Subcutaneous adipose tissue (tissue), 4 donors: ENCODE measurements around the gene CDC23. TPM values are rescaled to one million over a fixed set of nuclear protein-coding genes. Genes with fewer than 3 reads are reported as not detected.

Experiments used
- CTCF ChIP-seq: fragments of 450-650 bp; IDR thresholded peaks from one replicate; pipeline ENCODE4 v1.5.1; 2016; ENCODE audit warnings: low read depth, mild to moderate bottlenecking, control low read depth, antibody characterized with exemption, moderate library complexity
- total RNA-seq, 4 donors: library from RNA; depleted of rRNA; stranded (reverse); fragments of >200 nt; gene quantifications; one replicate each; pipeline ENCODE4 v1.1.0, GENCODE V29; 2016

Gene CDC23
- total RNA-seq, 4 donors from 2014 or later, result 13.0 to 19.2 (median 17.3) TPM

GRCh38 chr5:138212828-138213160 is 329 bp downstream of the CDC23 start:
- no peak for TF ChIP-seq CTCF

- no peak for TF ChIP-seq CTCF
These were observed 2.1 kb downstream of the CDC23 start for GRCh38 chr5:138210985-138211384.

GRCh38 chr5:138192826-138193225 is 20.3 kb downstream of the CDC23 start:
- TF ChIP-seq CTCF, result no peak

GRCh38 chr5:138188626-138189025 is 24.5 kb downstream of the CDC23 start:
- no peak for TF ChIP-seq CTCF

- TF ChIP-seq CTCF, result no peak
These were observed 27.1 kb downstream of the CDC23 start for GRCh38 chr5:138186002-138186447.

GRCh38 chr5:138182808-138183207 is 30.3 kb downstream of the CDC23 start:
- no peak for TF ChIP-seq CTCF

GRCh38 chr5:138180841-138181240 is 32.3 kb downstream of the CDC23 start:
- no peak for TF ChIP-seq CTCF

- TF ChIP-seq CTCF, result no peak
These were observed 32.8 kb downstream of the CDC23 start for GRCh38 chr5:138180183-138180782.
